Left renal pelvis (tissue), 4 donors: ENCODE results near the gene ZNF697. TPM values are rescaled to one million over a fixed set of nuclear protein-coding genes. Genes with fewer than 3 reads are reported as not detected.
"Not testable (repeated sequence)": the region's sequence is repeated elsewhere in the genome, so short reads cannot be mapped to it uniquely, and the experiment has no call there.

Experiments used
- DNase-seq, 4 donors: peaks; one replicate each; pipeline ENCODE4 v3.0.0-alpha.2; 2013; ENCODE audit warnings: low read depth in 4 of 4, low spot score in 3 of 4
- polyA plus RNA-seq, 4 donors: library from polyadenylated mRNA; unstranded; fragments of 120-200 nt; gene quantifications; one replicate each; pipeline ENCODE4 v1.2.1, GENCODE V29; 2013; ENCODE audit not compliant: insufficient read length in 4 of 4

The ZNF697 gene
- polyA plus RNA-seq, 4 donors = 14.4 to 22.0 (median 20.5) TPM

GRCh38 chr1:119605080-119605479 lies 43.0 kb downstream of the ZNF697 start:
- not testable (repeated sequence) for DNase-seq

DNA sequence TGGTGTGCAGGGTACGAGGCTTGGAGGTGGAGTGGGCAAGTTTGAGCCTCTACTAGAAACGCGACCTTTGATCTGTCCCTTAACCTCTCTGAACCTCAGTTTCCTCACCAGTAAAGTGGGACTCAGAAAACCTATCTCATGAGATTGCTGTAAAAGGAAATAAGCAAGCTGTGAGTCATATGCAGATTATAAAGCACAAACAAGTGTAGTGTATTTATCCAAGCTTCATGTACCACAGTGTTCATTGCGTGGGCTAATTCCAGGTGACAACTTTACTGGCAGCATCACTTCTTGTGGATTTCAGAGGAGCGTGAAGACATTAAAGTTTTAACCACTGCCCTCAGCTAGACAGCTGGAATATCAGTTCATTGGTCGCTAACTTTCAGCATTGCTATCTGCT lies 44.4 kb downstream of the ZNF697 start:
- DNase-seq = no peak

DNA sequence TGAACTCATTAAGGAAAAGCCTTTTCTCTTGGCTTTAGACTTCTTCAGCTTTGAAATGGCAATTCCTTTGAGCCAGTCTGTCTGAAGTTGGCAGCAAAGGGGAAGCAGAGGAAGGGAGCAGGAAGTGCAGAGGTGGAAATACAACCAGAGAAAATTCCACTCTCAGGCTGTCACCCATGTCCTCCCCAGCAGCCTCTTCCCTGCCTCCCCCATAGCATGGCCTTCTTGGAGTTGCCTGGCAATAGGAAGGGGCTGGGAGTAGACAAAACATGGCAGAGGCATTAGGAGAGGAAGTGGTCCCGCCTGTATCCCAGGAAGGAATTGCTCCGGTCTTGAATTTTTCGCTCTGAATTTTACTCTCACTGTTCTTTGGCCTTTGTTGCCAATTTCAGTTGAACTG lies 44.8 kb downstream of the ZNF697 start:
- not testable (repeated sequence) for DNase-seq

GRCh38 chr1:119602789-119603188 lies 45.3 kb downstream of the ZNF697 start:
- DNase-seq = not testable (repeated sequence)

- no peak for DNase-seq
Observed at GRCh38 chr1:119602169-119602568, 45.9 kb downstream of the ZNF697 start.

GRCh38 chr1:119600976-119601375 lies 47.1 kb downstream of the ZNF697 start:
- DNase-seq = no peak

DNA sequence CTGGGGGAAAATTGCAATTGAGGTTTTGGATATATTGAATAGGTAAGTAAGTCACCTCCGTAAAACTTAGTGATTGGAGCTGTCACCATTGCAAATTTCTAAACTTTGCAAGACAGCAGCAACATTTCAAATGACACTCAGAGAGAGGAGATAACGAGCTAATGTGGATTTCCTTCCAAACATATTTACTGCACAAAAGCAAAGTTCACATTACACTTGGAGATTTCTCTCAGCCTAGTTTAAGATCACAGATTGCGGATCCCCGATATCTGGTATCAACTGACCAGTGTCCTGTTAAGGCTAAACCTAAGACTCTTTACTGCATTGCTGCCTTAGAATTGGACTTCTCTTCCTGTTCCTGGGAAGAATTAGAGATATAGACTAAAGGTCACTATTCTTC lies 47.5 kb downstream of the ZNF697 start:
- no peak for DNase-seq

GRCh38 chr1:119595606-119596005 lies 52.5 kb downstream of the ZNF697 start:
- no peak for DNase-seq

DNA sequence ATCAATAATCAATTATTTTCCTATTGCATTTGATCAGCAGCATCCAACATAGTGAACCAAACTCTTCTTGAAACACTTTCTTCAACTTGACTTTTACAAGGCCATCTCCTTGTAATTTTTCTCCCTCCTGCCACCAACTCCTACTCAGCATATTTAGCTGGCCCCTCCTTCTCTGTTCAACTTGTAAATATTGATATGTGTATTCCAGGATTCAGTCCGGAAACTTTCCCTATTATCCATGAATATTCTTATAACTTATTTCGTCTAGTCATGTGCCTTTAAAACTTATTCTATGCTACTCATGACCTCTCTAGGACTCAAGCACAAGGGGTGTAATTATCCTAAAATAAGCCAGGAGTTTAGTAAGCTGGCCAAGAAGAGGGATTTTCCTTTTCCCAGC lies 52.9 kb downstream of the ZNF697 start:
- no peak for DNase-seq

DNA sequence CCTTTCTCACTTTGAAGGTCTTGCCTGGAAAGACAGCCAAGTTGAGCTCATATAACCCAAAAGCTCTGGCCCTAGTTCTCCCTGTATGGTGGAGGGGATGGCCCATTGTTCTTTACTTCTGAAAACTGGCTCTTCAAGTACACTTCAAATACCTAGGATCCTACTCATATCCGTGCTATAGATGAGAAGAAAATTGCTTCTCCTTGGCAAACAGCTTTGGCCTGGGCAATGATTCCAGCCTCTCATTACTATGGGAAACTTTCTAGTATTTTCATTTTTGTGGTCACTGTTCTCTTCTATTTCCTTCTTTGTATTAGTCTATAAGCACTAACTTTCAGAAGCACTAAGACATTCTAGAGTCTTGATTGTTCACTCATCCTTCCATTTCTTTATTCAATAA lies 53.7 kb downstream of the ZNF697 start:
- DNase-seq = no peak

- no peak for DNase-seq
Observed at GRCh38 chr1:119593805-119594204, 54.3 kb downstream of the ZNF697 start.

DNA sequence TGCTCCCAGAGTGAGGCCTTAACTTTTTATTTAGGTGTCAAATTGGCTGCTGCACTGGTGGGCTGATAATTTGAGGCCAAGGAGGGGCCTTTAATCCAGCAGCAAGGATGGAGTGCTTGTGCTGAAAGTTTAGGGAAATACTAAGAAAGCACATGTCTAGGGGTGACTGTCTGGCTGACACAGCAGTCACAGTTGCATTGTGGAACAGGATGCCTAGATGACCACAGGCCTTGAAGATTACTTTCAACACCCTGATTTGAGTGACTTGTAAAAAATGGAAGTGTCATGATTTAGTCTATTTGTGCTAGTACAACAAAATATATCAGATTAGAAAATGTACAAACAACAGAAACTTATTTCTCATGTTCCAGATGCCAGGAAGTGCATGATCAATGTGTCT lies 57.7 kb downstream of the ZNF697 start:
- DNase-seq = no peak

DNA sequence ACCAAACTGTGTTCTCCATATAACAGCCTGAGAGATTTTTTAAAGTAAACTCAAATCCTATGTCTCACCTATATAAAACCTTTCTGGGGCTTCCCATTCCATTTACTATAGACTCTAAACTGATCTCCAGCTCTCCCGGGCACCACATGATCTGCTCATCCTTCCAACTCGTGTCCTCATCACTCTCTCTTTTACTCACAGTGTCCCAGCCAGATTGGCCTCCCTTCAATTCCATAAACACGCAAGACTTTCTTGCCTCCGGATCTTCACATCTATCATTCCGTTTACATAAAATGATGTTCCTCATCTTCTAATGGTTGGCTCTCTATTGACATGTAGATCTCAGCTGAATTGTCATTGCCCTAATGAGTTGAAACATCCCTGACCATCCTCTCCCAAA lies 59.4 kb downstream of the ZNF697 start:
- DNase-seq = no peak

- peak in 3 of 4 donors; percentile 26 to 67 (median 48) for DNase-seq
Observed at GRCh38 chr1:119587341-119587740, 60.7 kb downstream of the ZNF697 start.

DNA sequence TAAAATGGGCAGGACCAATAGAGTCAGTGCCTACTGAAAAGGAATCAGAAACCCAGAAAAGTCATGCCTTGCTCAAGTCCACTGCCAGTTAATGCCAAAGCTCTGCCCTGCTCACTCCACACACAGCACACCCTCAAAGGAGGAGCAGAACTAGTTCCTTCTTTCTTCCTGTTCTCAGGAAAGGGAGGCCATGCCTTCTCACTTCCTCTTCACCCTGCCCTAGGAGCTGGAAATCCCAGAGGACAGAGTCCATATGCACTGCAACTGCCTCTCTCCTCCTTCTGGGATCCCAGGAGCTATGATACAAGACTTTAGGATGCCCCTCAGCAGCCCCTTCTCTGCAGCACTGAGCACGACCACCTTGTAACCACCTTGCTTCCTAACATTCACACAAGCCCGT lies 62.3 kb downstream of the ZNF697 start:
- DNase-seq = not testable (repeated sequence)

- DNase-seq = peak in 3 of 4 donors; percentile 10 to 22 (median 14)
Observed at GRCh38 chr1:119582801-119583200, 65.3 kb downstream of the ZNF697 start.

DNA sequence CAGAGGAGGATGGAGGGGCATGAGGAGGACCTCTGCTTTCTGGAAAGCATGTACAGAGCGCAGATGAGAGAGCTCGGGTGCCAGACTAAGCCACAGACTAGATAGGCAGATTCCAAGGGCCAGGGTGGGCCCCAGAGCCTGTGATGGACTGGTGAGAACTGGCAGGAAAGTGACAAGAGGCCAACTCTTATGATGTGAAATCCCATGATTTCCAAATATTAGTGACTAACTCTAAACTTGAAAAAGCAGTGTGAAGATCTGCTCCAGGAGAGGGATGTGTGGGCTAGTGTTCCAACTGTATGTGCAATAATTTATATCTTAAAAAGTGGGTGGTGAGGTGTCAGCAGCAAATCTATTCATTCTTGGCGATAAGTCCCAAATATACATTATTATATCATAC lies 67.0 kb downstream of the ZNF697 start:
- DNase-seq = not testable (repeated sequence)

DNA sequence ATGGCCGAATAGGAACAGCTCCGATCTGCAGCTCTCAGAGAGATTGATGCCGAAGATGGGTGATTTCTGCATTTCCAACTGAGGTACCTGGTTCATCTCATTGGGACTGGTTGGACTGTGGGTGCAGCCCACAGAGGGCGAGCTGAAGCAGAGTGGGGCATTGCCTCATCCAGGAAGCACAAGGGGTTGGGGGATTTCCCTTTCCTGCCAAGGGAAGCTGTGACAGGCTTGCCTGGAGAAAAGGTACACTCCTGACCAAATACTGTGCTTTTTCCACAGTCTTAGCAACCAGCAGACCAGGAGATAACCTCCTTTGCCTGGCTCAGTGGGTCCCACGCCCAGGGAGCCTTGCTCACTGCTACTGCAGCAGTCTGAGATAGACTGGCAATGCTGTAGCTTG lies 74.2 kb downstream of the ZNF697 start:
- no peak for DNase-seq

GRCh38 chr1:119569930-119570622 lies 78.0 kb downstream of the ZNF697 start:
- DNase-seq = not testable (repeated sequence)
